Dermis blood vessel endothelial cell (primary cell): ENCODE results near the gene GPATCH3. TPM values are rescaled to one million over a fixed set of nuclear protein-coding genes. Genes with fewer than 3 reads are reported as not detected.
"Not testable (repeated sequence)": the region's sequence is repeated elsewhere in the genome, so short reads cannot be mapped to it uniquely, and the experiment has no call there.

ENCODE experiments used
- DNase-seq: peaks from one replicate; pipeline ENCODE4 v3.0.0; 2010
- total RNA-seq: library from RNA; depleted of rRNA; stranded (reverse); fragments of >200 nt; gene quantifications from 2 replicates; pipeline ENCODE4 v1.2.3, GENCODE V29; 2014

Gene GPATCH3
- total RNA-seq: 10.7 and 11.2 TPM in 2 replicates

DNA sequence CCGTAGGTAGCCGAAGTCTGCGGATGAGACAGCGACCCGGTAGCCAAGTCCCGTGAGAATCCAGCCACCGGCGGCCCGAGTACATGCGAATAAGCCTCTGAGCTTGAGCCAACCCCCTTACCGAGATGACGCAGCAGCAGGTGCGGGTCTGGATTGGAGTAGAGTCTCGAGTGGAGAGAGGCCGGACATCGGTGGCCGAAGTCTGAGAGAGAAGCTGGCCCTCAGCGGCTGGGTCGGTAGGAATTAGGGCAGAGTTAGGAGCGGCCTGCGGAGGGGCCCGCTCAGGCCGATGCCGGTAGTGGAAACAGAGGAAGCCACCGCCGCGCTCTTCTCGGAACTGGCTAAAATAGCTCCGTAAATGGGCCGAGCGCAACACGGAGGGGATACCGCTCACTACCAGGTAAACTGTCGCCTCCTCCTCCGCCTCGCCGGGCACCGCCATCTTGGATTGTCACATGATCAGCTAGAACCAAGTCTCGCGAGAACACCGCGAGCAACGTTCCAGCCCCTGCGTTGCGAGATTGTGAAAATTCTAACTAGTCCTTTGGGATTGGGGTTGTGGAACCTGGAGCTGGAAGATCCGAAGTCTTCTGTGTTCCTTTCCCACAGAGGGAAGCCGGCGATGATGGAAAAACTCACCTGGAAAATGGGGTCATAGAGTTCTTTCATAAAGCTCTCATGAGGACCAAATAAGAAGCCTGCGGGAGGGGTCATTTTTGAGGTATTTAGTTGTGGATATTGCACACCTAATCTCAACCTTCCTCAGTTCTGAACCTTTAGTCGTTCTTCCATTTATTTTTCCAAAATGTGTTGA, at the start of gene GPATCH3:
Gene GPATCH3, minus strand, starts transcription at position 467 of the 814 bp plus-strand sequence. Its CDS starts 25 bp downstream, at position 442.
- DNase-seq: peak; percentile 96

DNA sequence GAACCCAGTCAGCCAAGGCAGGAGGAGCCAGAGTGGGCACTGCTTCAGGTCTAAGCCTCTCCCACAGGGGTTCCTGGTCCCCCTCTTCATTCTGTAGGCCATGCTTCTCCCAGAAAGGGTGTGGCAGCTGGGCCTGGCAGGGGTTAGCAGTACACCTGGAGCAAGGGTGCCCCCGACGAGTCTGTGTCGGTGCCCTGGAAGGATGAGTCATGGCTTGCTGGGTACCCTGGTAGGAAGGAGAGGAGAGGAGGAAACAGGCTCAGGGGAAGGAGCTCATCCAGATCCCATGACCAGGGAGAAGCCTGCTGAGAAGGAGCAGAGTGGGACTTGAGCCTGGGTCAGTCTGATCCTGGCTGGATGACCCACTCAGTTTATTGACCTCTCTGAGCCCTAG, 49.7 kb upstream of the GPATCH3 start:
- DNase-seq: peak; percentile 43

DNA sequence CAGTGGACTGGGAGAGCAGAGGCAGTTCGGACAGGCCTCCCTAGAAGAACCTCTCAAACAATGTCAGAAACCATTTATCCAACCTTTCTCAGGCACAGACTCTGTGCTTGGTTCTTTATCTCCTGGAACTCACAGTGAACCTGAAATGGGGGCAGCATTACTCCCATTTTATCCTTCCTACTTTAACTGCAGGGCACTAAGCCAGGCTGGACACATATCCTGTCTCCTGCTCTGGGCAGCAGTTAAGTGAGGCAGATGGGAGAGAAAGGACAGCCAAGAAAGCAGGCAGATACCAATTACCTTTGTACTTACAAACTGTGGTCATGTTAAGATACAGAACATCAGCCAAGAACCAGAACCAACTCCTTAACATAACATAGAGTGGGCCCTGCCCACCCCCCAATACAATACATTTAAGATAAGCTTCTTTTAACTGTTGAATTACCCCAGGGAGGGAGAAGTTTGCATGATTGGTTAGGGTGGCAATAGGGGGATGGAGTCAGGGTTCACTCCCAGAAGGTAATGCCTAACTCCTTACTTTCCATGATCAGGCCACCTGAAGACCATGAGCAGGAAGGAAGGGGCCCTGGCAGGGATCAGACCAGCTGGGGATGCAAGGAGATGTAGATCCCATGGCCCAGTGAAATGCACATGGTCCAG, 49.1 kb upstream of the GPATCH3 start:
- DNase-seq: peak; percentile 22

DNA sequence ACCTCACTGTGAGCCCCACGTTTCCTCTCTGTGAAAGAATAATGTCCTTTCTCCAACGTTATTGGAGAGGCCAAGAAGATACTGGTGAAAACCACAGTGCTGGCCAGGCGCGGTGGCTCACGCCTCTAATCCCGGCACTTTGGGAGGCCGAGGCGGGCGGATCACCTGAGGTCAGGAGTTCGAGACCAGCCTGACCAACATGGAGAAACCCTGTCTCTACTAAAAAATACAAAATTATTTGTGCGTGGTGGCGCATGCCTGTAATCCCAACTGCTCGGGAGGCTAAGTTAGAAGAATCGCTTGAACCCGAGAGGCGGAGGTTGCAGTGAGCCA, 48.4 kb upstream of the GPATCH3 start:
- DNase-seq: not testable (repeated sequence)

DNA sequence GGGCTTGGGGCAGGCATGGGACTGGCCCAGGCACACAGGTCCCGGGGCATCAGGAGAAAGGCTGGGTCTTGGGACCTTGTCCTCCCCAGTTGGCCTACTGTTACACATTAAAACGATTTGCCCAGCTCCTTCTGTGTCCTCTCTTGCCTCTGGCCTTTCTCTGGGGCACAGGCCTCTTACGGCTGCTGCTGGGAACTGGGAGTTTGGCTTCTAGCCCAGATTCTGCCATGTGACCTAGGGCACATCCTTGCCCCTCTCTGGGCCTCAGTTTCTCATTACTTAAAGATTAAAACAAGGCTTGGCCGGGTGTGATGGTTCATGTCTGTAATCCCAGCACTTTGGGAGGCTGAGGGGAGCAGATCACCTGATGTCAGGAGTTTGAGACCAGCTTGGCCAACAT, 46.0 kb upstream of the GPATCH3 start:
- DNase-seq: no peak

DNA sequence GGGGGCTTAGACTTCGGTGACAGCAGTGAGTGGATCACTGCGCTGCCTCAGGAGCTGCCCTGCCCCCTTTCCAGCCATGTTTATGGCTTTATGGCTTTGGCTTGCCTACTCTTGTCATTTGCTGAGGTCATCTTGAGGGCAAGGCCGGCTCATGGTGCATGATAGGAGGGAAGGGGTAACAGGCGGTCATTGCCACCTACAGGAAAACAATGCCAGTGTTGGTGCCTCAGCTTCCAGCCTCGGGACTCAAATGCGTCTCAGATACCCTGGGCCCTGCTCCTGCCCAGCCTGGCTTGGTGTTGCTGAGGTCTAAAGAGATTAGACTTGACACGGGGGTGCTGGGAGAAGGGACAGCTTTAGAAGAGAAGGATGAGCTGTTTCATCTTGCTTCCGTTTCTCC, 45.5 kb upstream of the GPATCH3 start:
- DNase-seq: no peak

GRCh38 chr1:26945138-26945537, 44.9 kb upstream of the GPATCH3 start:
- DNase-seq: no peak

DNA sequence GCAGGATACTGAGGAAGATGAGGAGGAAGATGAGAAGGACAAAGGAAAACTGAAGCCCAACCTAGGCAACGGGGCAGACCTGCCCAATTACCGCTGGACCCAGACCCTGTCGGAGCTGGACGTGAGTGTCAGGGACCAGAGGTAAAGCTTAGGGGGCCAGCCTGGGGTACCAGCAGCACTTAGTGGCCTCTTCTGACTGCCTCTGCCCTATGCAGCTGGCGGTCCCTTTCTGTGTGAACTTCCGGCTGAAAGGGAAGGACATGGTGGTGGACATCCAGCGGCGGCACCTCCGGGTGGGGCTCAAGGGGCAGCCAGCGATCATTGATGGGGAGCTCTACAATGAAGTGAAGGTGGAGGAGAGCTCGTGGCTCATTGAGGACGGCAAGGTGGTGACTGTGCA, 42.4 kb upstream of the GPATCH3 start:
- DNase-seq: no peak

DNA sequence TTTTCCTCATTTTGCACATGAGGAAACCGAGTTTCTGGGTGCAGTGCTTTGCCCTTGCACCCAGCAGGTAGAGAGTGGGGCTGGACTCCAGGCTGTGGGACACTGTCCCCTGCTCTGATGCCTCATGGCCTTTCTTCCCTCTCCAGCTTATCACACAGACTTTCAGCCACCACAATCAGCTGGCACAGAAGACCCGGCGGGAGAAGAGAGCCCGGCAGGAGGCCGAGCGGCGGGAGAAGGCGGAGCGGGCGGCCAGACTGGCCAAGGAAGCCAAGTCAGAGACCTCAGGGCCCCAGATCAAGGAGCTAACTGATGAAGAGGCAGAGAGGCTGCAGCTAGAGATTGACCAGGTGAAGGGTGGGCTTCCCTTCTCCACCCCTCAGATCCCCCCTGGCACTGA, 41.0 kb upstream of the GPATCH3 start:
- DNase-seq: no peak

DNA sequence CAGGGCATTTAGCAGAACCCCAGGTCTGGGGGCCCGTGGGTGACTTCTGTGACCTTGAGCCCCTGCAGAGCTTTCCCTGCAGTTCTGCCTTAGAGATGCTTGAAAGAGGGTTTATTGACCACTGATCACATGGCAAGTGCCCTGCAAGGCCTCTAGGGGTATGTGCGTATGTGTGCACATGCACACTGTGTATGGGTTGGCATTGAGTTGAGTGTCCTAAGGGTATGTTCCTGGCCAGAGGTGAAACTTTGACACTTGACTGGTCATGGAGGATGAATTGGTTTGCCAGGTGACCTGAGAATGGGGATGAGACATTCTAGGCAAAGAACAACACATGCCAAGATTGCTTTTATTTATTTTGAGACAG, 38.4 kb upstream of the GPATCH3 start:
- no peak for DNase-seq

GRCh38 chr1:26938004-26938658, 37.9 kb upstream of the GPATCH3 start:
- DNase-seq: no peak

GRCh38 chr1:26936823-26937222, 36.6 kb upstream of the GPATCH3 start:
- DNase-seq: no peak

DNA sequence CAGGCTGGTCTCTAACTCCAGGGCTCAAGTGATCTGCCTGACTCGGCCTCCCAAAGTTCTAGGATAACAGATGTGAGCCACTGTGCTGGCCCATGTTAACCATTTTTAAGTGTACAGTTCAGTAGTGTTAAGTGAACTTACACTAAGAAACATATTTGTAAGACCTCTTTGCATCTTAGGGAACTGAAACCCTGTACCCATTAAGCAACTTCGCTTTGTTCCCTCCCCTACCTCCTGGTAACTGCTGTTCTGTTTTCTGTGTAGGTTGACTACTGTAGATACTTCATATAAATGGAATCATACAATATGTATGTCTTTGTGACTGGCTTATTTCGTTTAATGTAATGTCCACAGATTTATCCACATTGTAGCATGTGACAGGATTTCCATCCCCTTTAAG, 32.3 kb upstream of the GPATCH3 start:
- DNase-seq: no peak

DNA sequence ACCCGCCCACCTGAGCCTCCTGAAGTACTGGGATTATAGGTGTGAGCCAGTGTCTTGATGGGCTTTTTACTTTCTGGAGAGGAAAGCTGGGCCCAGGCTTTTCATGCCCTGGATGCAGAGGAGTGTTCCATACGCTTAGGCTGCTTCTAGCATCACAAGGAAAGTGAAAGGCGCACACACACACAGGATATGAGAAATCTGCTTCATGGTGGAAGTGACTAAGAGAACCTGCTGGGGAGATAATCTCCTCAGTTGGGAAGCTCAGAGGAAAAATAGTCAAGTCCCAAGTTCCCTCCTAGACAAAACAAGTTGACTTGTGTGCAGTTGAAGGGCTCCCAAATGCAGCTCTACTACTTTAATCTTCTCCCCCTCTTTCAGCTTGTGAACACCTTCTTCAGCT, 23.4 kb upstream of the GPATCH3 start:
- peak; percentile 86 for DNase-seq

- no peak for DNase-seq
Measured at GRCh38 chr1:26922901-26923300, 22.6 kb upstream of the GPATCH3 start.

DNA sequence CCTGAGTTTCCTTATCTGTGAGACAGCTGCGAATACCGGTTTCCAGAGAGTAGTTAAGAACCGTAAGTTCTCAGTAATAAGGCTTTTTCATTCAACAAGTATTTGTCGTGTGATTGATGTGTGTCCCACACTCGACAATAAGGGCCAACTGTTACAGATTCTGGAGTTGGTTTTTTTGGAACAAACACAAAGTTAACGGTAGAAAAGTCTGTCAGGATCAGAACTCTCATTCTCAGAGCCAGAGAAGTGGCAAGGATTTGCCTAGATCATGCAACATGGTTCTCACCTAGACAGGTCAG, 22.1 kb upstream of the GPATCH3 start:
- DNase-seq: no peak

DNA sequence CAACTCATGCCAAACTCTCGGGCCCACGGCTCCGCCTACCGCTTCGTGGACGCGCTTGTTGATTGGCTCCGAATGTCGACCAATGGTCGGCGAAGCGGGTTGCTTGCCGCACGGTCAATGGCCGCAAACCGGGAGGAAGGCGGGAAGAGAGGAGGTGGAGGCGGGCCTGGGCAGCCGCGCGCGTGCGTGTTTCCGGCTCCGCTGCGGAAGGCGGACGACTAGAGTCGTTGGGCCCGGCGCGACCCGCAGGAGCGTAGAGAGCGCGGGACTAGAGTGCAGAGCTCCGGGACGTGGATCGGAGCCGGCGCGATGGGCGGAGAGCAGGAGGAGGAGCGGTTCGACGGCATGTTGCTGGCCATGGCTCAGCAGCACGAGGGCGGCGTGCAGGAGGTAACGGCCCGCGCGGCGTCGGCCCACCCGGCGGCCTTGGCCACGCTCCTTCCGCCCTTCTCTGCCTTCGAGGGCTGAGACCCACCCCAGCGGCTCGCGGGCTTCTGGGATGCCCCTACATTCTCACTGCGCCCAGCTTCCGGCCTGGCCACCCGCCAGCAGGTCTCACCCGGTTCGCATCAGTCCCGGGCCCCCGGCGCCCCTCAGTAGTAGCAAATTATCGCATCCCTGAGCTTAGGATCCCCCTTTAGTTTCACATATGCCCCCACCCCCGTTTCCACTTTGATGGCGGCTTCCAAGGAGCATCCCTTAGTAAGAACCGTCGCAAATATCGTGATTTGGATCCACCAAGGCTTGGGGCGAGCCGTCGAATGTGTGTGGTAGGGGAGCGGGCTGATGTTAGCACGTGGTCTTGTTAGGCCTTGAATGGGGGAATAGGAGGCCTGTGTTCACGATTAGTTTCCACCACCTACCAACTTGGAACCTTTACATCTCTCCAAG, 21.5 kb upstream of the GPATCH3 start, which contains the start of gene NUDC:
Gene NUDC, plus strand, starts transcription at position 204 of the 891 bp plus-strand sequence. Its CDS starts 106 bp downstream, at position 310.
- DNase-seq: peak; percentile 99

GRCh38 chr1:26921126-26921539, 20.9 kb upstream of the GPATCH3 start:
- DNase-seq: no peak

GRCh38 chr1:26915204-26915842, 15.1 kb upstream of the GPATCH3 start:
- DNase-seq: no peak

GRCh38 chr1:26913754-26914619, 13.7 kb upstream of the GPATCH3 start, which contains the start of gene NR0B2:
Gene NR0B2, minus strand, starts transcription at chr1:26913975. Its CDS starts 35 bp downstream, at chr1:26913940.
- DNase-seq: no peak

GRCh38 chr1:26913389-26913753, 13.1 kb upstream of the GPATCH3 start:
- no peak for DNase-seq
